D721Med (cell line): ENCODE data around the gene CFAP65.

ENCODE experiments used
- DNase-seq: peaks from one replicate; pipeline ENCODE4 v3.0.0; 2011; ENCODE audit warnings: low spot score; ENCODE audit not compliant: insufficient read length
- FAIRE-seq: peaks from 2 replicates; lab custom pipeline; 2011; peaks lifted over from hg19 to GRCh38; lab: Jason Lieb, UNC
- TF ChIP-seq, protein P1 (sequence below): IDR thresholded peaks from 2 replicates; pipeline ENCODE4 v1.5.1; 2012; ENCODE audit warnings: mild to moderate bottlenecking, control low read depth; ENCODE audit not compliant: insufficient read depth; ENCODE audit errors: missing control alignments

Gene CFAP65

DNA sequence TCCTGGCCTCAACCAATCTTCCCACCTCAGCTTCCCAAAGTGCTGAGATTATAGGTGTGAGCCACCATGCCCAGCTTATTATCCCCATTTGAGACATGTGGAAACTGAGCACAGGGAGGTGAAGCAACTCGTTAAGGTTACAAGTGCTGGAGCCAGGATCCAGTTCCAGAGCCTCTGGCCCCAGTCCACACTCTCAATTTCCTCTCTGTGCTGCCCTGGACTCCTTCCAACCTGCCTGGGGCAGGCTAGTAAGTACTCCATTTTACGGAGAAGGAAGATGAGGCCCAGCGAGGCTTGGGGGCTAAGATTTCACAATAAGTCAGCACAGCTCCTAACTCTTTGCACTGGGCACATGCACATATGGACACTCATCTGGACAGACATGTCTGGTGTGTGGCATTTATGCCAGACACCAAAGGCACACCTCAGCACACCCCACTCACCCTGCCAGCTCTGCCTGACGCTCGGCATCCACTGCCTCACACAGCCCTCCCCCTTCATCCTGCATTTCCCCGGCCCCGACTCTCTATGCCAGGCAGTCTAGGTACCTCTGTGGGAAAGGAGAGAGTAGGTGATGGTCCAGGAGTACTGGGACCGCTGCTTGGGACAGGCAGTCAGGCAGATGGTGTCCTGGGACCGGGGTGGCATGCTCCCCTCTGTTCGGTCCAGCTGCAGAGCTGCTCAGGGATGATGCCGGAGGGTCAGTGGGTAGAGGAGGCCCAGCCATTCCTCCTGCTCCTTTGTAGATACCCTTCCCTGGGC is 20.5 kb downstream of the CFAP65 start:
- TF ChIP-seq, protein P1, sequence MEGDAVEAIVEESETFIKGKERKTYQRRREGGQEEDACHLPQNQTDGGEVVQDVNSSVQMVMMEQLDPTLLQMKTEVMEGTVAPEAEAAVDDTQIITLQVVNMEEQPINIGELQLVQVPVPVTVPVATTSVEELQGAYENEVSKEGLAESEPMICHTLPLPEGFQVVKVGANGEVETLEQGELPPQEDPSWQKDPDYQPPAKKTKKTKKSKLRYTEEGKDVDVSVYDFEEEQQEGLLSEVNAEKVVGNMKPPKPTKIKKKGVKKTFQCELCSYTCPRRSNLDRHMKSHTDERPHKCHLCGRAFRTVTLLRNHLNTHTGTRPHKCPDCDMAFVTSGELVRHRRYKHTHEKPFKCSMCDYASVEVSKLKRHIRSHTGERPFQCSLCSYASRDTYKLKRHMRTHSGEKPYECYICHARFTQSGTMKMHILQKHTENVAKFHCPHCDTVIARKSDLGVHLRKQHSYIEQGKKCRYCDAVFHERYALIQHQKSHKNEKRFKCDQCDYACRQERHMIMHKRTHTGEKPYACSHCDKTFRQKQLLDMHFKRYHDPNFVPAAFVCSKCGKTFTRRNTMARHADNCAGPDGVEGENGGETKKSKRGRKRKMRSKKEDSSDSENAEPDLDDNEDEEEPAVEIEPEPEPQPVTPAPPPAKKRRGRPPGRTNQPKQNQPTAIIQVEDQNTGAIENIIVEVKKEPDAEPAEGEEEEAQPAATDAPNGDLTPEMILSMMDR: no peak
- FAIRE-seq: no peak
- no peak for DNase-seq

DNA sequence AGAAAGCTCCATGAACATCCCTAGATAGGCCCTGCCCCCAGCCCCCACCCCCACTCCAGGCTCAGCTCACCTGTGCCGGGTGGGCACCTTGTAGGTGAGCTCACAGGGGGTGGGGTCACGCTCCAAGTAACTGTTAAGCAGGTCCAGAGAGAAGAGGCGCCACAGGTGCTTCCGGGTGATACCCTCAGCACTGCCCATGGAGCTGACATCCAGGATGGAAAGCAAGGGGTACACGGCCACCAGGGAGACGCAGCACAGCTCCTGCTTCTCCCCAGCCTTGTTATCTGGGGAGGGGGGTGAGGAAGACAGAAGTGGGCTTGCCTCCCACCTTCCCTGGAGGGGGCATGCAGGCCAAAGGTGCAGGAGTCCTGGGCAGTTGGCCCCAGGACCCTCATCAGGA is 21.9 kb downstream of the CFAP65 start:
- DNase-seq (no peak), FAIRE-seq (no peak)
- TF ChIP-seq, protein P1: no peak

DNA sequence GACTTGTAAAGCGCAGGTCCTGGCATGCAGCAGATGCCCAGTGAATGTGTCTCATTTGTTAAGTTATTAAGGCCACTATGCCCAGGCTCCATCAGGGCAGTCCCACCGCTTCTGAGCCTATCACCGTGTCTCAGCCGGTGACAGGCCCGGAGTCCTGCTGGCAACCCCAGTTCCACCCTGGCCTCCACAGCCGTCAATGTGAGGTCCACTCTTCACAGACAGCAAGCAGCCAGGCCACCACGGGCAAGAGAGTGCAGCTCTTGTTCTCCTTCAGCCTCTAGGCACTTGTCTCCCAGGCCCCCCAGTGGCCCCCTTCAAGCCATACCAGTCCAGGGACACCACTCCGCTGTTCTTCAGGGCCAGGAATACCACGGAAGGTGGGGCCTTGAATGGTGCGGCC is 22.6 kb downstream of the CFAP65 start:
- FAIRE-seq (no peak), DNase-seq (no peak)
- TF ChIP-seq, protein P1: no peak

DNA sequence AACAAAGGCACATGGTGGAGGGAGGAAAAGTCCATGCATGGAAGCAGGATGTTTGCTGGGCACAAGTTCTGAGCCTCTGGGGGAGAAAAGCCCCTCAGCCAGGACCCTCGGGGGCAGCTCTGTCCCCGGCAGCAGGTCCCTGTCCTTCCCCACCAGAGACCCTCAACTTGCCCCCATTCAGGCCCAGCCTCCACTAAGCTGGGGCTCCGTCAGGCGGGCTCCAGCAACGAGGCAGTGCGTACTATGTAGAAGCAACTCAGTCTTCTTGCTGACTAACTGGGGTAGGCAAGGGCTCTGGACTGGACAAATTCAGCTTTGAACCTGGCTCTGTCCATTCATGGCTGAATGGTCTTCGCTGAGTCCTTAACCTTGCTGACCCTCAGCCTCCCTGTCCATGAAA is 23.0 kb downstream of the CFAP65 start:
- FAIRE-seq (no peak), DNase-seq (no peak)
- TF ChIP-seq, protein P1: no peak

DNA sequence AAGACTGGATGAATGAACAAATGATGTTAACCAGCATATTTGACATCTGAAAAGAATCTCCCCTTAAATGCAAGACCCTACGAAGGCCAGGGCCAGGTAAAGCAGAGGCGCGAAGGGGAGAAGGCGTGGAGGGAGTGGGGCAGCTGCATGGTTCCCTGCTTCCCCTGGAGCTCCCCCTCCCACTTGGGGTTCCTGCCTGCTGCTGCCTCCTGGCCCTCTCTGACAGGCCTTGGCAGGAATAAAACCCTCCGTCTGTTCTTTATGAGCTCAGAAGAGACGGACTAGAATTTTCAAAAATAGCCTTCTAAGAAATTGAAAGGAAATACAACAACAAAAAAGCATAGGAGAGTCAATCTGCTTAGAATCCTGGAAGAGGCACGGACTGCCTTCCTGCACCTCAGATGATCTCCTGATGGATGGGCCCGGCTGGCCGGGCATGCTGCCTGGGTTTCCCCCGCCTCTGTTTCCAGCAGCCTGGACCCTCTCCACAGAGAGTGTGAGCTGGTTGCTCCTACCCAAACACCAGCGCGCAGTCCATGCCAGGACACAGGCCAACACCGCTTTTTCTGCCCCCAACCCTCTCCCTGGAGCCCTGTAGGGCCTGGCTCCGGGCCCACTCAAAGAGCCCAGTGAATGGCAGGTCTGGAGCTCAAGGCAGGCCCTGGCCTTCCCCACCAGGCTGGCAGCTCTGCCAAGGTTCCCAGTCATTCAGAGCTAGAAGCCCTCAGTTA is 23.9 kb downstream of the CFAP65 start:
- FAIRE-seq (no peak), DNase-seq (no peak)
- TF ChIP-seq, protein P1: no peak

DNA sequence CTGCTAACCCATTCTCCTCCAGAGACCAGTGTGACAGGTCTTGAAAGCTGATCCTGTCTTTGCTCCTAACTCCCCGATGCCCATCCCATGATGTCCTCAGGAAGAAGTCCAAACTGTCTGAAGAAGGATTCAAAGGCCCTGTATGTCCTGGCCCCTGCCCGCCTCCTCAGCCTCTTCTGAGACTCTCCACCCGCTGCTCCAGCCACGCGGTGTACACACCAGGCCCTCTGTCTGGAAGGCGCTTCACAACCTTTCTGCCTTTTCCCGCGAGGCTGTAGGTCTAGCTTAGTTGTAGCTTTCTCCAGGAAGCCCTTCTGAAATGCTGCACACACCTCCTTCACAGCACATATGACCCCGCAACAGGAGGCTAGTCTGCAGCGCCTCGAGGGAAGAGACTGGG is 24.6 kb downstream of the CFAP65 start:
- TF ChIP-seq, protein P1: no peak
- no peak for FAIRE-seq

DNA sequence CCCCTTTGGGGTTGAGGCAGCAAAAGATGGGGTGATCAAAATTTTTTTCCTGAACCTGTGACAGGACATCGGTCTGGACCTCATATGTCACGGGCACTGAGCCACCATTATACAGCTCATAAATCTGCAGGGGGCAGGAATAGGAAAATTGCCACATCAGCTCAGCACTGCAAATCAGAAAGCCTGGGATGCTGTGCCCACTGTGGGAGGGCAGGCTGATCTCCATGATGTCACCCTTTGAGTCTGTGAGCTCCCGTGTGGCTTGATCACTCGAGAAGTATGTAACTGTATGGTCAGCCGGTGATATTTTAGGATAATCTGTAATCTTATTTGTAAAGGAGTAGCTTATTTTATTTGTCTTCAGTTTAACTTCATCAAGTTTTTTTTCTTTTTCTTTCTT is 30.4 kb downstream of the CFAP65 start:
- TF ChIP-seq, protein P1: no peak
- DNase-seq (no peak), FAIRE-seq (no peak)

More for the DNA sequence above, 24.6 kb downstream of the CFAP65 start:
- DNase-seq: no peak
